BLaER1 treated with 17β-estradiol and CSF1 and Interleukin-3, amounts not matched to agents 10 nM and 100 nM (cell line): ENCODE measurements around the gene EGR1.

ENCODE experiments used
- H3K27ac ChIP-seq, 11 experiments: shearing (Covaris generic); formaldehyde crosslinking; 2 replicates each; pipeline ENCODE4 v1.8.1; 2022
- H3K27me3 ChIP-seq, 11 experiments: shearing (Covaris generic); formaldehyde crosslinking; 2 replicates each; pipeline ENCODE4 v1.8.1; 2022
- H3K36me3 ChIP-seq, 11 experiments: shearing (Covaris generic); formaldehyde crosslinking; 2 replicates each; pipeline ENCODE4 v1.8.1; 2022
- H3K4me1 ChIP-seq, 10 experiments: shearing (Covaris generic); formaldehyde crosslinking; 2 replicates each; pipeline ENCODE4 v1.8.1; 2022
- H3K4me2 ChIP-seq, 11 experiments: shearing (Covaris generic); formaldehyde crosslinking; 2 replicates each; pipeline ENCODE4 v1.8.1; 2022
- H3K4me3 ChIP-seq, 10 experiments: shearing (Covaris generic); formaldehyde crosslinking; 2 replicates each; pipeline ENCODE4 v1.8.1; 2022
- H3K9ac ChIP-seq, 11 experiments: shearing (Covaris generic); formaldehyde crosslinking; 2 replicates each; pipeline ENCODE4 v1.8.1; 2022
- H3K9me3 ChIP-seq, 11 experiments: shearing (Covaris generic); formaldehyde crosslinking; replicated peaks in 1 of 11; 2 replicates each; pipeline ENCODE4 v1.8.1; 2022
- H4K20me1 ChIP-seq, 11 experiments: shearing (Covaris generic); formaldehyde crosslinking; 2 replicates each; pipeline ENCODE4 v1.8.1; 2022
- Cebpa-rat ChIP-seq, 11 experiments: shearing (Covaris generic); IDR thresholded peaks; 2 replicates each; pipeline ENCODE4 v1.8.1; 2022

Gene EGR1

DNA sequence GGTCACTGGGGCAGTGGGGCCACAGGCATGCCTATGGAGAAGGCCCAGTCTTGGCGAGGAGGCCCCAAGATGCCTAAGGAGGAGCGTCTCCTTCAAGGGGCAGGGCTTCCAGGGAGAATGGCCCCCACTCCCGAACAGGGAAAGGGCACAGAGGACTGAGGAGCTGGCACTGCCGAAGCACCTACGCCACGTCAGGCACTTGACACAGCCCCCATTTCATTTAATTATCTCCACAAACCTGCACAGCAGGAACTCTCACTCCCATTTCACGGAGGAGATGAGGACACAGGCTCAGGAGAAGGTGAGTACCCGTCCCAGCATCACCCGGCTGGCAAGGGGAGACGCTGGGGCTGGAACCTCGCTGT, 26.0 kb downstream of the EGR1 start:
- TF ChIP-seq Cebpa-rat (IDR thresholded peaks at IDR 0.05), result no peak
- H3K27ac ChIP-seq, result peak overlapping the region in 9 of 11 experiments; percentile 46 to 92 (median 76); a peak in 15 of 22 replicates
- no peaks in the 10 kb centered on the region for H3K36me3 ChIP-seq
- no peaks in the 10 kb centered on the region for H3K9me3 ChIP-seq
- peaks cover 0 to 8% (median 0%) of the 10 kb centered on the region in 11 experiments; a peak in 2 of 22 replicates for H3K27me3 ChIP-seq
- H3K4me1 ChIP-seq, result peaks cover 30 to 82% (median 71%) of the 10 kb centered on the region in 10 experiments
- peak overlapping the region; percentile 68 to 86 (median 77); a peak in 18 of 20 replicates for H3K4me3 ChIP-seq
- H3K4me2 ChIP-seq, result peak overlapping the region; percentile 96 to 99 (median 98)
- H3K9ac ChIP-seq, result peak overlapping the region; percentile 78 to 94 (median 88)
- H4K20me1 ChIP-seq, result no peaks in the 10 kb centered on the region

DNA sequence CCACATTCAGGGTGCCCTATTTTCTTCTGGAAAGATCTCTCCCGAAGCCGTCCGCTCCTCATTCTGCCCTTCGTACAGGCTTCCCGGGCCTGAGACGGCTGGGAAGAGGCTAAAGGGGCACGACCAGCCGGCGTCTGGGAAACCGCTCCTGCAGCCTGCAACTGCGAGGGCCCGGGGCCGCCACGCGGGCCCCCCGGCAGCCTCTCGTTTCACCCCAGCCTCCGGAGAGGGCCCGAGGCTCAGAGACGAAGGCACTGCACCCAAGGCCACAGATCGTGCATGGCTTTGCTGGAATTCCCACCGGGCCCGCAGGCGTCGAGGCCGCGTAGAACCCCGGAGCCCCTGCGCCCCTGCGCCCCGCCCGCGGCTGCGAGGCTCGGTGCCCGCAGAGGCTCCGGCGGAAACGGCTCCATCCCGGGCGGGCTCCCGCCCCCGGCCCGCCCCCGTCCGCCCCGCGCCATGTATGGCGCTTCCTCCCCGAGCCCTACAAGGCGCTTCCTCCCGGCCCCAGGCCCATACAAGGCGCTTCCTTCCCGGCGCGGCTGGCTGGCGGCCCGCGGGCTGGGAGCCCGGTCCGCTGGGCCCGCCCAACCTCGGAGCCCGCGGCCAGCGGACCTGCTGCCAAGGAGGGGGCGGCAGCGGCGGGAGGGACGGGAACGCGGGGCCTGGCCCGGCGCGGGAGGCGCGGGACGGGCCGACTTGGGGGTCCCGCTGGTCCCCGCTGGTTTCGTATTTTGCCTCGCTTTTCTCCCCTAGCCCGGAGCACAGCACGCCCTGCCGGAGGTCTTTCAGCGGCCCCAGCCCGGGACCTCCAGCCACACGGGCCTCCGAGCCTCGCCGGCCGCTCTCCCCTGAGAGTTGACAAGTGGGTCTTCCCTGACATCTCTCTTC, 26.6 kb downstream of the EGR1 start:
- no peaks in the 10 kb centered on the region for H3K9me3 ChIP-seq
- peak overlapping the region; percentile 68 to 86 (median 77) for H3K4me3 ChIP-seq
- H3K36me3 ChIP-seq, result no peaks in the 10 kb centered on the region
- peak overlapping the region; percentile 97 to 99 (median 98) for H3K4me2 ChIP-seq
- H3K27ac ChIP-seq, result peak overlapping the region; percentile 71 to 92 (median 86)
- H3K9ac ChIP-seq, result peak overlapping the region; percentile 78 to 94 (median 88)
- H3K27me3 ChIP-seq, result peaks cover 0 to 8% (median 0%) of the 10 kb centered on the region in 11 experiments; a peak in 2 of 22 replicates
- TF ChIP-seq Cebpa-rat (IDR thresholded peaks at IDR 0.05), result no peak
- H3K4me1 ChIP-seq, result peaks cover 30 to 75% (median 64%) of the 10 kb centered on the region in 10 experiments
- no peaks in the 10 kb centered on the region for H4K20me1 ChIP-seq

DNA sequence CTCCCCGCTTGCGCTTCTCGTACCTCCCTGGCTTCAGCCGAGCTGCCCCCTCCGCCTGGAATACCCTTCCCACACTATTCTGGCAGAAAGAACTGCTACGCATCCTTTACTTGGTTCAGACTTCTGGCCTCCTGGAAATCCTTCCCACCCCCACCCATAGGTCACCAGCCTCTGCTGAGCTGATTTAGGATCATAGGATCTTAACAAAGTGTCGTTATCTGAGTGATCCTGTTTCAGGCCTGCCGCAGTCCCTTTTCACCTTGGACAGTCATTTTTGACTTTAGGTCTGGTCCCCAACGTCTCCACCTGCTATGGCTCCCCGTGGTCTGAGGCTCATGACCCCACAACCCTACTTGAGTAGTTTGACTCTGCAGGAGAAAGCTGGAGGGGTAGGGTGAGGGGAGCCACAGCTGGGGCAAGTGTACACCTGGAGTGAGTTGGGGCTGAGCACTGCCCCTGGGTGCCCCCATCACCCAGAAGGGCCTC, 27.3 kb downstream of the EGR1 start:
- Histone ChIP-seq H3K27me3 (peaks cover 0 to 8% (median 0%) of the 10 kb centered on the region in 11 experiments; a peak in 2 of 22 replicates), H3K27ac (peak overlapping the region; percentile 71 to 92 (median 86)), H3K9me3 (no peaks in the 10 kb centered on the region), H4K20me1 (no peaks in the 10 kb centered on the region), H3K9ac (peak overlapping the region; percentile 78 to 94 (median 88)), H3K4me2 (peak overlapping the region; percentile 97 to 99 (median 98)), H3K36me3 (peaks cover 0 to 1% (median 0%) of the 10 kb centered on the region in 11 experiments; a peak in 1 of 22 replicates), H3K4me1 (peaks cover 30 to 68% (median 58%) of the 10 kb centered on the region in 10 experiments), H3K4me3 (peak overlapping the region; percentile 68 to 86 (median 77))
- TF ChIP-seq Cebpa-rat (IDR thresholded peaks at IDR 0.05), result no peak

DNA sequence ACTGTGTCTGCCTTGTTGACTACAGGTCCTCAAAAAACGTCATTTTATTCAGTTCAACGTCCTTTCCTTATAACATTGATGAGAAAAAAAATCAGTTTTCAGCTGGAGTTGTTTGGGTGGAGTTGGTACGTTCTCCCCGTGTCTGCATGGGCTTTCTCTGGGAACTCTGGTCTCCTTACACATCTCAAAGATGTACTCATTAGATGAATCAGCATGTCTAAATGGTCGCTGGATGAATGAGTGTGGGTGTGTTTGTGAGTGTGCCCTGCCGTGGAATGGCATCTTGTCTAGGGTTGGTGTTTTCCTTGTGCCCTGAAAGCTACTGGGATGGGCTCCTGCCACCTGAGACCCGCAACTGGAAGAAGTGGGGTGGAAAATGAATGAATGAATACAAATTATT, 30.1 kb downstream of the EGR1 start:
- Histone ChIP-seq H3K4me1 (peaks cover 30 to 41% (median 37%) of the 10 kb centered on the region in 10 experiments), H3K4me3 (no peak overlapping the region), H3K4me2 (no peak overlapping the region), H3K9ac (no peak overlapping the region), H3K36me3 (peaks cover 0 to 4% (median 0%) of the 10 kb centered on the region in 11 experiments; a peak in 1 of 22 replicates), H3K27ac (no peak overlapping the region), H3K9me3 (no peaks in the 10 kb centered on the region), H3K27me3 (peaks cover 0 to 8% (median 0%) of the 10 kb centered on the region in 11 experiments; a peak in 2 of 22 replicates), H4K20me1 (no peaks in the 10 kb centered on the region)
- TF ChIP-seq Cebpa-rat (IDR thresholded peaks at IDR 0.05), result no peak

DNA sequence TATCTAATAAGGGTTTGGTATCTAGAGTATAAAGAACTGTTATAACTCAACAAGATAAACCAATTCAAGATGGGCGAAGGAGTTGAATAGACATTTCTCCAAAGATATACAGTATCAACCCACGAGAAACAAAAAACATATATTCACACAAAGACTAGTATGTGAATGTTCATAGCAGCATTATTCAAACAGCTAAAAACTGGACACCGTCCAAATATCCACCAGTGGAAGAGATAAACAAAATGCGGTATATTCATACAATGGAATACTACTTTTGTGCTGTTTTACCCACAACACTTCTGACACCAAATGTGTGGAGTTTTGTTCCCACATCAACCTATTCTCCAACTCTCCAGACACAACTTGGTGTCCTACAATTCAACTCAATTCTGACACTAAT, 33.1 kb downstream of the EGR1 start:
- Histone ChIP-seq H3K9ac (no peak overlapping the region), H3K4me1 (peaks cover 6 to 14% (median 12%) of the 10 kb centered on the region in 10 experiments), H3K4me3 (no peak overlapping the region), H3K36me3 (peaks cover 0 to 4% (median 0%) of the 10 kb centered on the region in 11 experiments; a peak in 1 of 22 replicates), H3K9me3 (no peaks in the 10 kb centered on the region), H4K20me1 (peaks cover 0 to 14% (median 2%) of the 10 kb centered on the region in 11 experiments; a peak in 9 of 22 replicates), H3K27me3 (no peaks in the 10 kb centered on the region), H3K27ac (no peak overlapping the region), H3K4me2 (no peak overlapping the region)
- TF ChIP-seq Cebpa-rat (IDR thresholded peaks at IDR 0.05), result no peak

DNA sequence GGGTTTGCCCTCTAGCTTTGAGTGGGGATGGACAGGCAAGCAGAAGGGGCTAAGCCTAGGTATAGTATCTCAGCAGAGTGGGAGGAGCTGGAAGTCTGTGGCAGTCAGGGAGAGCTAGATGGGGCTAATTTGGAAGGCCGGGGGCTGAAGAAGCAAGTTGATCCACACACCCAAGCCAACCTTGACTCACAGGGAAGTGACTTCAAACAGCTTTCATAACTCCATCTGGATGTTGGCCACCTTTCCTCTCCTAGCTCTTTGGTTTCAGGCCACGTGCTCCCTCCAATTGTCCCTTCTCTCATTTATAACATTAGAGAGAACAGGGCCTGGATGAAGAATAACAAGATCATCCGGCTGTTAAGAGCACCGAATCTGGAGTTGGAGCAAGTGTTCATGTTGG, 36.8 kb downstream of the EGR1 start:
- Histone ChIP-seq H3K27me3 (no peaks in the 10 kb centered on the region), H3K27ac (no peak overlapping the region), H3K9ac (peak overlapping the region in 1 of 11 experiments; percentile 17; a peak in 1 of 22 replicates), H3K4me3 (no peak overlapping the region), H3K4me2 (no peak overlapping the region), H3K9me3 (no peaks in the 10 kb centered on the region), H4K20me1 (peaks cover 0 to 50% (median 35%) of the 10 kb centered on the region in 11 experiments; a peak in 21 of 22 replicates), H3K4me1 (no peaks in the 10 kb centered on the region), H3K36me3 (peaks cover 5 to 26% (median 22%) of the 10 kb centered on the region in 11 experiments; a peak in 20 of 22 replicates)
- no peak for TF ChIP-seq Cebpa-rat (IDR thresholded peaks at IDR 0.05)

DNA sequence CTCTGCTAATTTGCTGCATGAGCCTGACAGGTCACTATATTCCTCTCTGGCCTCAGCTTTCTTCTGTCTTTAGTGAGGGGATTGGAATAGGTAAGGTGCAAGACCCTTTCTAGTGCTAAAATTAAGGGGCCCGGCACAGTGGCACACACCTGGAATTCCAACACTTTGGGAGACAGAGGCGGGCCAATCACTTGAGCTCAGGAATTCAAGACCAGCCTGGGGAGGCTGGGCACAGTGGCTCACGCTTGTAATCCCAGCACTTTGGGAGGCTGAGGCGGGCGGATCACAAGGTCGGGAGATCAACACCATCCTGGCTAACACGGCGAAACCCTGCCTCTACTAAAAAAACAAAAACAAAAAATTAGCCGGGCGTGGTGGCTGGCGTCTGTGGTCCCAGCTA, 37.2 kb downstream of the EGR1 start:
- H4K20me1 ChIP-seq, result peaks cover 0 to 54% (median 38%) of the 10 kb centered on the region in 11 experiments; a peak in 21 of 22 replicates
- H3K36me3 ChIP-seq, result peaks cover 9 to 30% (median 26%) of the 10 kb centered on the region in 11 experiments
- H3K27me3 ChIP-seq, result no peaks in the 10 kb centered on the region
- no peak overlapping the region for H3K27ac ChIP-seq
- H3K9me3 ChIP-seq, result no peaks in the 10 kb centered on the region
- H3K4me3 ChIP-seq, result no peak overlapping the region
- no peak for TF ChIP-seq Cebpa-rat (IDR thresholded peaks at IDR 0.05)
- no peaks in the 10 kb centered on the region for H3K4me1 ChIP-seq
- H3K9ac ChIP-seq, result peak overlapping the region in 1 of 11 experiments; percentile 17; a peak in 1 of 22 replicates
- H3K4me2 ChIP-seq, result no peak overlapping the region

DNA sequence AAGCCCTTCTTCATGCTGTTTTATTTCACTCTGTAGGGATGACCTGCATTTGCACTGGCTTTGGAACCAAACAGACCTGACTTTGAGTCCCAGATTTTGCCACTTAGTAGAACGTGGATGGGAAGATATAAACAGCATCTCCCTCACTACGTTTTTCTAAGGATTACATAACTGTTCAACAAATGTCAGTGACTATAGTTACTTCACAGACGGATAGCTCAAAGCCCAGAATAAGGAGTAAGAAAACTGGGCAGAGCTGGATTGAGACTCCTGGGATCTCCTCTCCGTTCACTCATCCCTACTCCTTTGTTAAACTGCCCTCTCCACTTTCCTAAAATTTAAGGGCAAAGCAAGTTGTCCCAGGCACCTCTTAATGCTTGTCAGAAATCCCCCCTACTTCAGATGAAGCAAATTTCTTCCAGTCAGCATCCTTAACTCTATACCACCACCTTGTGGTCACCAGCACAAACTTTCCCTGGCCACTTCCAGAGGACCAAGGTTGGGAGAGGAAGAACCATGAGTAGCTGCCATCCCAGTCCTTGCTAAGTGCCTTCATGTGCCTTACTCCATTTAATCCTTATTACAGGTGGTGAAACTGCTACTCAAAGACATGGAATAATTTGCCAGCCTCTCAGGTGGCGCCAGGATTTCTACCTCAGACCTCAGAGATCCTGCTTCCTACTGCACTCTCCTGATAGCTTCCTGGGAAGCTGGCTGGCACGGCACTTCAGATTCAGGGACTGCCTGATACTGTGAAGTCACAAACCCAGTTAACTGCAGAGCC, 38.4 kb downstream of the EGR1 start:
- Histone ChIP-seq H3K27ac (no peak overlapping the region), H3K36me3 (peaks cover 21 to 42% (median 37%) of the 10 kb centered on the region in 11 experiments), H3K27me3 (no peaks in the 10 kb centered on the region), H3K9me3 (no peaks in the 10 kb centered on the region), H3K9ac (no peak overlapping the region), H4K20me1 (peaks cover 8 to 65% (median 49%) of the 10 kb centered on the region in 11 experiments; a peak in 21 of 22 replicates), H3K4me2 (no peak overlapping the region), H3K4me1 (no peaks in the 10 kb centered on the region), H3K4me3 (no peak overlapping the region)
- TF ChIP-seq Cebpa-rat (IDR thresholded peaks at IDR 0.05), result no peak
